Loucy (cell line): Measurements from ENCODE around the gene KCND2.

Experiments used
- H2AFZ ChIP-seq: fragments of 200-600 bp; sonication (generic); 2 replicates; pipeline ENCODE4 v1.6.0; 2016; ENCODE audit warnings: antibody characterized with exemption, mild to moderate bottlenecking, low read length, moderate library complexity
- H3F3A ChIP-seq: fragments of 200-600 bp; 2 replicates; pipeline ENCODE4 v1.6.0; 2016; ENCODE audit warnings: antibody characterized with exemption, low read depth, mild to moderate bottlenecking
- H3K27me3 ChIP-seq: fragments of 200-600 bp; sonication (generic); 2 replicates; pipeline ENCODE4 v1.6.1; 2014; ENCODE audit warnings: low read length, mild to moderate bottlenecking; ENCODE audit not compliant: insufficient read depth, poor library complexity, severe bottlenecking
- H3K36me3 ChIP-seq: fragments of 200-600 bp; sonication (generic); 2 replicates; pipeline ENCODE4 v1.6.1; 2016; ENCODE audit warnings: low read length; ENCODE audit not compliant: insufficient read depth
- H3K4me1 ChIP-seq: fragments of 200-600 bp; sonication (generic); 2 replicates; pipeline ENCODE4 v1.5.1; 2014; ENCODE audit warnings: low read length, mild to moderate bottlenecking; ENCODE audit not compliant: insufficient read depth, poor library complexity, severe bottlenecking
- H3K4me2 ChIP-seq: fragments of 200-600 bp; sonication (generic); 2 replicates; pipeline ENCODE4 v1.6.0; 2014; ENCODE audit warnings: antibody characterized with exemption, low read length, low read depth, mild to moderate bottlenecking; ENCODE audit not compliant: poor library complexity, severe bottlenecking
- H3K4me3 ChIP-seq: fragments of 200-600 bp; sonication (generic); 2 replicates; pipeline ENCODE4 v1.5.1; 2014; ENCODE audit warnings: low read length, mild to moderate bottlenecking, mixed read lengths; ENCODE audit not compliant: poor library complexity, severe bottlenecking
- H3K79me2 ChIP-seq: fragments of 200-600 bp; sonication (generic); 2 replicates; pipeline ENCODE4 v1.6.1; 2014; ENCODE audit warnings: low read length; ENCODE audit not compliant: insufficient read depth
- H3K9ac ChIP-seq: fragments of 200-600 bp; sonication (generic); 2 replicates; pipeline ENCODE4 v1.6.0; 2014; ENCODE audit warnings: mild to moderate bottlenecking, low read depth, low read length, moderate library complexity; ENCODE audit not compliant: poor library complexity, severe bottlenecking
- H3K9me2 ChIP-seq: fragments of 200-600 bp; sonication (generic); replicated peaks from 2 replicates; pipeline ENCODE4 v1.6.1; 2016; ENCODE audit warnings: low read depth, low read length, mixed read lengths
- H3K9me3 ChIP-seq: fragments of 200-600 bp; sonication (generic); 2 replicates; pipeline ENCODE4 v1.6.1; 2014; ENCODE audit warnings: mild to moderate bottlenecking, antibody characterized with exemption, low read length, low read depth; ENCODE audit not compliant: insufficient read depth
- H4K20me1 ChIP-seq: fragments of 200-600 bp; sonication (generic); 2 replicates; pipeline ENCODE4 v1.6.0; 2014; ENCODE audit warnings: antibody characterized with exemption, low read length, mild to moderate bottlenecking; ENCODE audit not compliant: insufficient read depth, poor library complexity, severe bottlenecking
- EZH2phosphoT487 ChIP-seq: fragments of 200-600 bp; IDR thresholded peaks from 2 replicates; pipeline ENCODE4 v1.6.1; 2018; ENCODE audit warnings: antibody characterized with exemption, mild to moderate bottlenecking, moderate library complexity, borderline replicate concordance
- TF ChIP-seq, protein P1 (sequence below): fragments of 200-600 bp; sonication (generic); conservative IDR thresholded peaks from 2 replicates; pipeline ENCODE4 v1.5.1; 2014; ENCODE audit warnings: mild to moderate bottlenecking, antibody characterized with exemption, low read length

The KCND2 gene

DNA sequence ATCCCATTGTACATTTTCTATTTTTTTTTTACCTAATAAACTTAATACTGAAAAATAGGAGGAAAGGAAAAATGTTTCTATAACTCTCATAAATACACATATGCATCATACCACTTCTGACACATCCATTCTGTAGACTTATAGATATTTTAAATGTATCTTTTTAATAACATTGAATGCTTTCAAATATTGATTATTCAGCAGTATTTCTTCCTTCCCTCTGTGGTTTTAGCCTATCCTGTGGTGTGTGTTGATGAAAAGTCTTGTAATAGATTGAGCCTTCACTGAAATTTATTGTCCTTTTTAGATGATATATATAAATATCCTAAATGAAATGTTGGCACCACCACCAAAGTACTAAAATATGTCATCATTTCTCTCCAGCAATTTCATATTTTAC is 366.9 kb downstream of the KCND2 start:
- Histone ChIP-seq H3K4me1 (no peaks in the 10 kb centered on the region), H3F3A (no peaks in the 10 kb centered on the region), H4K20me1 (no peaks in the 10 kb centered on the region), H3K36me3 (no peaks in the 10 kb centered on the region), H3K9me3 (no peaks in the 10 kb centered on the region), H3K9me2 (no peaks in the 10 kb centered on the region), H3K9ac (no peak overlapping the region), H3K4me3 (no peak overlapping the region), H3K27me3 (no peaks in the 10 kb centered on the region), H2AFZ (no peak overlapping the region), H3K79me2 (no peaks in the 10 kb centered on the region), H3K4me2 (no peak overlapping the region)
- TF ChIP-seq, protein P1, sequence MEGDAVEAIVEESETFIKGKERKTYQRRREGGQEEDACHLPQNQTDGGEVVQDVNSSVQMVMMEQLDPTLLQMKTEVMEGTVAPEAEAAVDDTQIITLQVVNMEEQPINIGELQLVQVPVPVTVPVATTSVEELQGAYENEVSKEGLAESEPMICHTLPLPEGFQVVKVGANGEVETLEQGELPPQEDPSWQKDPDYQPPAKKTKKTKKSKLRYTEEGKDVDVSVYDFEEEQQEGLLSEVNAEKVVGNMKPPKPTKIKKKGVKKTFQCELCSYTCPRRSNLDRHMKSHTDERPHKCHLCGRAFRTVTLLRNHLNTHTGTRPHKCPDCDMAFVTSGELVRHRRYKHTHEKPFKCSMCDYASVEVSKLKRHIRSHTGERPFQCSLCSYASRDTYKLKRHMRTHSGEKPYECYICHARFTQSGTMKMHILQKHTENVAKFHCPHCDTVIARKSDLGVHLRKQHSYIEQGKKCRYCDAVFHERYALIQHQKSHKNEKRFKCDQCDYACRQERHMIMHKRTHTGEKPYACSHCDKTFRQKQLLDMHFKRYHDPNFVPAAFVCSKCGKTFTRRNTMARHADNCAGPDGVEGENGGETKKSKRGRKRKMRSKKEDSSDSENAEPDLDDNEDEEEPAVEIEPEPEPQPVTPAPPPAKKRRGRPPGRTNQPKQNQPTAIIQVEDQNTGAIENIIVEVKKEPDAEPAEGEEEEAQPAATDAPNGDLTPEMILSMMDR = no peak
- no peak for TF ChIP-seq EZH2phosphoT487

DNA sequence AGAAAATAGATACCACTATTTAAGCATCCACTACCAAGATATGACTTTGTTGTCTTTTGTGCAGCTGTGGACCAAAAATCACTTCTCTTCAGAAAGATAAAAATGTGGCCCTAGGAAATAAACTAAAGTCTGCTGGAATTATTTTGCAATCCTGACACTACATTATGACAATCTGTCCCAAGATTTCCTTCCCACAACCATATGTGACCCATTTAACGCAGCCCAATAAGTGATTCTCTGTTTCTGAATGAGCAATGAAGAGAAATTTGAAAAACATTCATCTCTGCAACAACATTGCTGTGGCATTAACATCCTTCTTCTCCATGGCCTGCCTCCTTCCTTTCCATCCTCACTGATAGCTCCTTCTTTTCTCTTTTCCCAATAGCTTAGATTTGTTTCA is 373.0 kb downstream of the KCND2 start:
- H3K9me2 ChIP-seq = no peaks in the 10 kb centered on the region
- H3F3A ChIP-seq = no peaks in the 10 kb centered on the region
- no peaks in the 10 kb centered on the region for H3K4me1 ChIP-seq
- no peaks in the 10 kb centered on the region for H3K9me3 ChIP-seq
- H3K4me2 ChIP-seq = no peak overlapping the region
- no peaks in the 10 kb centered on the region for H3K79me2 ChIP-seq
- TF ChIP-seq, protein P1 = no peak
- TF ChIP-seq EZH2phosphoT487 = no peak
- no peaks in the 10 kb centered on the region for H3K36me3 ChIP-seq
- H2AFZ ChIP-seq = no peak overlapping the region
- H3K4me3 ChIP-seq = no peak overlapping the region
- H4K20me1 ChIP-seq = no peaks in the 10 kb centered on the region
- no peaks in the 10 kb centered on the region for H3K27me3 ChIP-seq
- H3K9ac ChIP-seq = no peak overlapping the region

DNA sequence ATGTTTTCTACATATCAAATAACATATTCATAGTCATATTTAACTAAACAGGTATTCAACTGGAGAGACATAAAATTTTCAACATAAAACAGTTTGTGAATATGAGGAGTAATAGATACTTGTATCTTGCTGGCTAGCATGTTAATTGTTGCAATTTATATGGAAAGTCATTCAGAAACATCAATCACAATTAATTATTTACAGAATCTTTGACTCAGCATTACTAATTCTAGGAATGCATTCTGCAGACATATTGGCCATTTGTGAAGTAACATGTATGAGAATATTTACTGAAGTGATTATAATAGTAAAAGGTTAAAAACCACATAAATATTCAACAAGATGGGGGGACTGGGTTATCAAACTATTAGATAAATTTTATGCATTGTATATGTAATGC is 381.3 kb downstream of the KCND2 start:
- H3K4me1 ChIP-seq = no peaks in the 10 kb centered on the region
- H3K79me2 ChIP-seq = no peaks in the 10 kb centered on the region
- H3K27me3 ChIP-seq = no peaks in the 10 kb centered on the region
- no peaks in the 10 kb centered on the region for H3K36me3 ChIP-seq
- H3K9me2 ChIP-seq = 0 out of 2 replicates have a peak, but pooled peaks cover 5% of the 10 kb centered on the region
- TF ChIP-seq, protein P1 = no peak
- TF ChIP-seq EZH2phosphoT487 = no peak
- no peaks in the 10 kb centered on the region for H3F3A ChIP-seq
- no peak overlapping the region for H3K9ac ChIP-seq
- no peaks in the 10 kb centered on the region for H4K20me1 ChIP-seq
- no peak overlapping the region for H2AFZ ChIP-seq
- H3K9me3 ChIP-seq = no peaks in the 10 kb centered on the region
- no peak overlapping the region for H3K4me2 ChIP-seq
- H3K4me3 ChIP-seq = no peak overlapping the region
